T-helper 1 cell (primary cell): ENCODE results near the gene GRK3.
"Not testable (repeated sequence)": the region's sequence is repeated elsewhere in the genome, so short reads cannot be mapped to it uniquely, and the experiment has no call there.

Experiments
- DNase-seq, 5 donors: peaks; one replicate each; pipeline ENCODE4 v3.0.0-alpha.2; 2012 to 2020

Gene GRK3

GRCh38 chr22:25702571-25703167 is 138.2 kb downstream of the GRK3 start:
- peak in 1 of 5 donors; percentile 78 for DNase-seq

- peak in 1 of 5 donors; percentile 20 for DNase-seq
Observed at GRCh38 chr22:25704701-25705100, 140.2 kb downstream of the GRK3 start.

- no peak for DNase-seq
Observed at GRCh38 chr22:25706197-25706596, 141.7 kb downstream of the GRK3 start.

- not testable (repeated sequence) for DNase-seq
Observed at GRCh38 chr22:25708430-25708829, 144.0 kb downstream of the GRK3 start.

GRCh38 chr22:25709758-25710157 is 145.3 kb downstream of the GRK3 start:
- peak in 1 of 5 donors; percentile 90 for DNase-seq

GRCh38 chr22:25710501-25710900 is 146.0 kb downstream of the GRK3 start:
- no peak for DNase-seq

GRCh38 chr22:25711491-25711890 is 147.0 kb downstream of the GRK3 start:
- DNase-seq = no peak

- DNase-seq = no peak
Observed at GRCh38 chr22:25712661-25713400, 148.4 kb downstream of the GRK3 start.

GRCh38 chr22:25714070-25714469 is 149.6 kb downstream of the GRK3 start:
- DNase-seq = no peak

- DNase-seq = no peak
Observed at GRCh38 chr22:25714739-25715138, 150.3 kb downstream of the GRK3 start.

GRCh38 chr22:25716637-25717036 is 152.2 kb downstream of the GRK3 start:
- DNase-seq = no peak

- DNase-seq = no peak
Observed at GRCh38 chr22:25718135-25718840, 153.8 kb downstream of the GRK3 start.

- DNase-seq = no peak
Observed at GRCh38 chr22:25722223-25722622, 157.7 kb downstream of the GRK3 start.

GRCh38 chr22:25722626-25723025 is 158.2 kb downstream of the GRK3 start:
- DNase-seq = no peak

- no peak for DNase-seq
Observed at GRCh38 chr22:25726241-25726640, 161.8 kb downstream of the GRK3 start.

- no peak for DNase-seq
Observed at GRCh38 chr22:25728071-25728470, 163.6 kb downstream of the GRK3 start.

- DNase-seq = no peak
Observed at GRCh38 chr22:25729016-25729995, 164.8 kb downstream of the GRK3 start.

GRCh38 chr22:25735650-25736049 is 171.2 kb downstream of the GRK3 start:
- DNase-seq = peak in 1 of 5 donors; percentile 64

GRCh38 chr22:25736378-25737011 is 172.0 kb downstream of the GRK3 start:
- DNase-seq = peak in 1 of 5 donors; percentile 97

GRCh38 chr22:25739659-25740344 is 175.3 kb downstream of the GRK3 start:
- DNase-seq = no peak
